HEK293T (cell line): Measurements from ENCODE around the gene HIRIP3.

ENCODE experiments used
- CTCF ChIA-PET: fragments of 350-600 bp; formaldehyde crosslinking; extraction: SDS; loops from one replicate; lab custom pipeline; 2021; ENCODE audit warnings: antibody characterized with exemption, inconsistent platforms; lab: Yijun Ruan, JAX
- POLR2A ChIA-PET: fragments of 350-600 bp; formaldehyde crosslinking; extraction: SDS; loops from one replicate; lab custom pipeline; 2020; ENCODE audit warnings: antibody characterized with exemption, inconsistent platforms; lab: Yijun Ruan, JAX
- DNase-seq: peaks from one replicate; pipeline ENCODE4 v3.0.0; 2012; ENCODE audit warnings: mixed read lengths; ENCODE audit errors: extremely low spot score
- ARNT ChIP-seq: fragments of 450-650 bp; IDR thresholded peaks from 2 replicates; pipeline ENCODE4 v1.6.1; 2017; ENCODE audit warnings: mild to moderate bottlenecking
- BHLHE40 ChIP-seq: fragments of 450-650 bp; IDR thresholded peaks from 2 replicates; pipeline ENCODE4 v1.6.1; 2016; ENCODE audit warnings: mild to moderate bottlenecking, moderate library complexity, borderline replicate concordance
- CTBP1 ChIP-seq: fragments of 450-650 bp; IDR thresholded peaks from 2 replicates; pipeline ENCODE4 v1.6.1; 2016; ENCODE audit warnings: borderline replicate concordance
- ELF4 ChIP-seq: fragments of 450-650 bp; IDR thresholded peaks from 2 replicates; pipeline ENCODE4 v1.6.1; 2017; ENCODE audit warnings: antibody characterized with exemption
- FOXA1 ChIP-seq: fragments of 450-650 bp; IDR thresholded peaks from 2 replicates; pipeline ENCODE4 v1.6.1; 2016; ENCODE audit warnings: mild to moderate bottlenecking
- FOXK2 ChIP-seq: fragments of 450-650 bp; IDR thresholded peaks from 2 replicates; pipeline ENCODE4 v1.6.1; 2016; ENCODE audit warnings: mild to moderate bottlenecking
- FOXM1 ChIP-seq: fragments of 450-650 bp; IDR thresholded peaks from 2 replicates; pipeline ENCODE4 v1.6.1; 2017; ENCODE audit warnings: mild to moderate bottlenecking, borderline replicate concordance
- HDGF ChIP-seq: fragments of 450-650 bp; IDR thresholded peaks from 2 replicates; pipeline ENCODE4 v1.6.1; 2017; ENCODE audit warnings: antibody characterized with exemption, borderline replicate concordance
- L3MBTL2 ChIP-seq: fragments of 450-650 bp; conservative IDR thresholded peaks from 2 replicates; pipeline ENCODE4 v1.6.1; 2016; ENCODE audit warnings: mild to moderate bottlenecking
- LEF1 ChIP-seq: fragments of 450-650 bp; IDR thresholded peaks from 2 replicates; pipeline ENCODE4 v1.6.1; 2017; ENCODE audit warnings: mild to moderate bottlenecking, borderline replicate concordance
- NFRKB ChIP-seq: fragments of 450-650 bp; IDR thresholded peaks from 2 replicates; pipeline ENCODE4 v1.6.1; 2016; ENCODE audit warnings: mild to moderate bottlenecking, moderate library complexity
- PKNOX1 ChIP-seq: fragments of 450-650 bp; IDR thresholded peaks from 2 replicates; pipeline ENCODE4 v1.6.1; 2016
- SP1 ChIP-seq: fragments of 450-650 bp; IDR thresholded peaks from 2 replicates; pipeline ENCODE4 v1.6.1; 2017
- SUZ12 ChIP-seq: fragments of 450-650 bp; IDR thresholded peaks from 2 replicates; pipeline ENCODE4 v1.6.1; 2016; ENCODE audit warnings: mild to moderate bottlenecking
- TARDBP ChIP-seq: fragments of 450-650 bp; IDR thresholded peaks from 2 replicates; pipeline ENCODE4 v1.6.1; 2016
- ZNF384 ChIP-seq: fragments of 450-650 bp; IDR thresholded peaks from 2 replicates; pipeline ENCODE4 v1.6.1; 2016

Gene HIRIP3

DNA sequence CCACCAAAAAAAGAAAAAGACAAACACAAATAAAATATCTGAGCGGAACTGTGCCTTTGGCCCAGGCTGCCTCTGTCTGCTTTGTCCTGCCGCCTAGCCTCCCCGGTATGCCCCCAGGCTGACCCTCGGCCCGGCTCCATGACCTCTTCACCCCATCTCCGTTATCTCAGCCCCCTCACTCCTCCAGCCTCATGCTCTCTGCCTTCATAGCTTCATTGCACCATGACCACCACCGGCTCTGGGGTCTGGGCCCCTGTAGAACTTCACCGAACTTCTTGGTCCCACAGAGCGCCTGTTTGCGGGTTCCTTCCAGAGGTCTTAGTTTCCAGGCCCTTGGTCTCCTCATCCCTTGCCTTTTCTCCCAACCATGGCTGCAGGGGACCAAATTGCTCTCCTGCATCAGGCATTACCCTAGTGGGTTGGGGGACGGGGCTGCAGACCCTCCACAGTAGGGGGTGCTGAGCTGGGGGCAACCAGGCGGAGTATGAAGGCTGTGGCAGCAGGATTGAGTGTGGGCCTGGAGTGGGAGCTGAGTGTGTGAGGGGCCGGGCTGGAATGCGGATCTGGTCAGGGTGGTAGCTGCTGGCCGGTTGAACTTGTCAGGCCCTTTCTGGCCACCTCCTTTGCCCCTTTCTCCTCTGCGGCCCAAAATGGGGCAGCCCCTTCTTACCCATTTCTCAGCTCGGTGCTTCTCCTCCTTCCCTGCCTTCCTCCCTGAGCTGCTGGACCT is 6.9 kb downstream of the HIRIP3 start:
- CTCF ChIA-PET, result interaction anchor here (0.7 to 1.0 kb wide), 4 partner anchors 14 to 100 kb away, joined by 3 read pairs; no protein-coding TSS in a partner anchor
- DNase-seq, result no peak
- TF ChIP-seq ZNF384 (no peak), BHLHE40 (no peak), FOXK2 (no peak), SUZ12 (no peak), L3MBTL2 (no peak), ELF4 (no peak), ARNT (no peak), PKNOX1 (no peak), NFRKB (no peak), CTBP1 (no peak), FOXM1 (no peak), HDGF (no peak), FOXA1 (no peak), SP1 (no peak), LEF1 (no peak), TARDBP (no peak)
- POLR2A ChIA-PET, result interaction anchor here (1.2 to 7.6 kb wide), 3 partner anchors 10 to 88 kb away, joined by 3 to 72 read pairs (median 5); partner anchors contain the start of genes ASPHD1 and TAOK2

DNA sequence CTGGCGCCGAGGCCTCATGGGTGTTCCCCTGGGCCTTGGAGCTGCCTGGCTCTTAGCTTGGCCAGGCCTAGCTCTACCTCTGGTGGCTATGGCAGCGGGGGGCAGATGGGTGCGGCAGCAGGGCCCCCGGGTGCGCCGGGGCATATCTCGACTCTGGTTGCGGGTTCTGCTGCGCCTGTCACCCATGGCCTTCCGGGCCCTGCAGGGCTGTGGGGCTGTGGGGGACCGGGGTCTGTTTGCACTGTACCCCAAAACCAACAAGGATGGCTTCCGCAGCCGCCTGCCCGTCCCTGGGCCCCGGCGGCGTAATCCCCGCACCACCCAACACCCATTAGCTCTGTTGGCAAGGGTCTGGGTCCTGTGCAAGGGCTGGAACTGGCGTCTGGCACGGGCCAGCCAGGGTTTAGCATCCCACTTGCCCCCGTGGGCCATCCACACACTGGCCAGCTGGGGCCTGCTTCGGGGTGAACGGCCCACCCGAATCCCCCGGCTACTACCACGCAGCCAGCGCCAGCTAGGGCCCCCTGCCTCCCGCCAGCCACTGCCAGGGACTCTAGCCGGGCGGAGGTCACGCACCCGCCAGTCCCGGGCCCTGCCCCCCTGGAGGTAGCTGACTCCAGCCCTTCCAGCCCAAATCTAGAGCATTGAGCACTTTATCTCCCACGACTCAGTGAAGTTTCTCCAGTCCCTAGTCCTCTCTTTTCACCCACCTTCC is 7.9 kb downstream of the HIRIP3 start:
- CTCF ChIA-PET, result no interaction called here
- DNase-seq, result no peak
- POLR2A ChIA-PET, result interaction anchor here (2.4 to 10.5 kb wide), 3 partner anchors 6 to 61 kb away, joined by 8 to 74 read pairs (median 72); partner anchors contain the start of genes HIRIP3, INO80E, KCTD13 and TAOK2
- TF ChIP-seq L3MBTL2, result no peak
- TF ChIP-seq ZNF384, result no peak
- TF ChIP-seq LEF1, result no peak
- no peak for TF ChIP-seq FOXK2
- no peak for TF ChIP-seq FOXM1
- no peak for TF ChIP-seq CTBP1
- TF ChIP-seq SP1, result no peak
- no peak for TF ChIP-seq ELF4
- TF ChIP-seq ARNT, result no peak
- TF ChIP-seq FOXA1, result no peak

DNA sequence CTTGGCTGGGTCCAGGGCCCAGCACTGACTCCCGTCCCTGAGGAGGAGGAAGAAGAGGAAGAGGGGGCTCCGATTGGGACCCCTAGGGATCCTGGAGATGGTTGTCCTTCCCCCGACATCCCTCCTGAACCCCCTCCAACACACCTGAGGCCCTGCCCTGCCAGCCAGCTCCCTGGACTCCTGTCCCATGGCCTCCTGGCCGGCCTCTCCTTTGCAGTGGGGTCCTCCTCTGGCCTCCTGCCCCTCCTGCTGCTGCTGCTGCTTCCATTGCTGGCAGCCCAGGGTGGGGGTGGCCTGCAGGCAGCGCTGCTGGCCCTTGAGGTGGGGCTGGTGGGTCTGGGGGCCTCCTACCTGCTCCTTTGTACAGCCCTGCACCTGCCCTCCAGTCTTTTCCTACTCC is 8.5 kb downstream of the HIRIP3 start:
- CTCF ChIA-PET, result no interaction called here
- no peak for TF ChIP-seq PKNOX1
- no peak for TF ChIP-seq FOXK2
- TF ChIP-seq ELF4, result no peak
- no peak for TF ChIP-seq BHLHE40
- no peak for TF ChIP-seq L3MBTL2
- no peak for TF ChIP-seq NFRKB
- TF ChIP-seq ARNT, result no peak
- TF ChIP-seq FOXM1, result no peak
- TF ChIP-seq SP1, result no peak
- no peak for TF ChIP-seq HDGF
- TF ChIP-seq SUZ12, result no peak
- TF ChIP-seq LEF1, result no peak
- no peak for TF ChIP-seq CTBP1
- TF ChIP-seq FOXA1, result no peak
- no peak for TF ChIP-seq TARDBP
- TF ChIP-seq ZNF384, result no peak
- POLR2A ChIA-PET, result interaction anchor here (0.9 to 10.5 kb wide), 4 partner anchors 6 to 61 kb away, joined by 3 to 74 read pairs (median 40); partner anchors contain the start of genes HIRIP3, INO80E, KCTD13 and TAOK2
- no peak for DNase-seq

- no peak for DNase-seq
- no peak for TF ChIP-seq CTBP1
- TF ChIP-seq NFRKB, result no peak
- no peak for TF ChIP-seq ARNT
- TF ChIP-seq SUZ12, result no peak
- TF ChIP-seq L3MBTL2, result no peak
- no peak for TF ChIP-seq TARDBP
- no peak for TF ChIP-seq BHLHE40
- ChIA-PET POLR2A (interaction anchor here (0.9 to 10.5 kb wide), 5 partner anchors 7 to 60 kb away, joined by 3 to 74 read pairs (median 8); partner anchors contain the start of genes HIRIP3, INO80E, KCTD13 and TAOK2), CTCF (no interaction called here)
Observed at GRCh38 chr16:29986231-29986630, 9.2 kb downstream of the HIRIP3 start.

GRCh38 chr16:29985271-29985811 is 10.1 kb downstream of the HIRIP3 start:
- ChIA-PET CTCF (interaction anchor here (0.6 kb wide), 1 partner anchor 33 kb away, joined by 3 read pairs; no protein-coding TSS in a partner anchor), POLR2A (interaction anchor here (1.0 to 10.5 kb wide), 7 partner anchors 8 to 59 kb away, joined by 3 to 74 read pairs (median 5); partner anchors contain the start of genes HIRIP3, INO80E, KCTD13 and TAOK2)
- no peak for DNase-seq
- TF ChIP-seq PKNOX1 (no peak), CTBP1 (no peak), TARDBP (no peak), SP1 (no peak), L3MBTL2 (no peak), FOXA1 (no peak), HDGF (no peak), FOXM1 (no peak), BHLHE40 (no peak), LEF1 (no peak), NFRKB (no peak), SUZ12 (no peak), ARNT (no peak), ZNF384 (no peak), ELF4 (no peak), FOXK2 (no peak)
